GM18502 (cell line): ENCODE measurements around the gene PTCD1.
"Not testable (repeated sequence)": the region's sequence is repeated elsewhere in the genome, so short reads cannot be mapped to it uniquely, and the experiment has no call there.

ENCODE experiments used
- ATAC-seq: cut with Tn5 transposase; IDR thresholded peaks from one replicate; pipeline ENCODE4 v1.9.1; 2021; ENCODE audit warnings: mild to moderate bottlenecking; ENCODE audit not compliant: unreplicated experiment, poor library complexity

Gene PTCD1

DNA sequence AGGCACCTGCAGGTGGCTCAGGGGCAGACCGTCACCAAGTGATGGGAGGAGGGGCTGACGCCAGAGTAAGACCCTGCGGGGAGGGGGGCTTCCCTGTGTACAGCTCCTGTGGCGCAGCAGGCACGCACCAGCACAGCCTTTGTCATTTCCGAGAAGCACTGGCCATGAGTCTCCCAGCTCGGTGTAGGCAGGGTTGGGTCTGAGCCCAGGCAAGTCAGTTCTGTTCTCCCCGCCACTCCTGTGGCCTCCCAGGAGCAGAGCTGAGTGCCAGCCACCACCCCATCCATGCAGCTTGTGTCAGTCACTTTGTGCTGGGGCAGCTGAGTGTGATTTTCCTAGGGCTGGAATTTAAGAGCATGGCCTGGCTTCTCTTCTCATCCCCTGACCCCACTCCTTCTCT is 13.3 kb upstream of the PTCD1 start:
- ATAC-seq = no peak

GRCh38 chr7:99449326-99449725 is 10.7 kb upstream of the PTCD1 start:
- ATAC-seq = no peak

DNA sequence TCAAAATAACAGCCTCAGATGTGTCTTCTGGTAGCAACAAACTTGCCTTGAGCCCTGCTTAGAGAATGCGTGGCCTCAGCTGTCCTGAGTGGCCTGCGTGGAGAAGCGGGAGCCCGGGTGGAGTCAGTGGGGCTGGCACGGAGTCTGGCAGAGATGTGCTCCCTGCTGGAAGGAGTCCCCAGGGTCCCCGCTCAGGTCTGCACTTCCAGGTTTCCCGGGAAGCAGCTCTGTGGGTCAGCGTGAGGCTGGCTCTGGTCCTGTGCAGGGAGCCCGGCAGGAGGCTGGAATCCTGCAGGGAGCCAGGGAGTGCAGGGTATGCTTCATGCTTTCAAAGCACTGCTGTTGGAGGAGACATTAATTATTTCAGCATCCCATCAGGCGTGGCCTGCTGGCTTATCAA is 10.3 kb upstream of the PTCD1 start:
- no peak for ATAC-seq

GRCh38 chr7:99447943-99448342 is 9.3 kb upstream of the PTCD1 start:
- no peak for ATAC-seq

DNA sequence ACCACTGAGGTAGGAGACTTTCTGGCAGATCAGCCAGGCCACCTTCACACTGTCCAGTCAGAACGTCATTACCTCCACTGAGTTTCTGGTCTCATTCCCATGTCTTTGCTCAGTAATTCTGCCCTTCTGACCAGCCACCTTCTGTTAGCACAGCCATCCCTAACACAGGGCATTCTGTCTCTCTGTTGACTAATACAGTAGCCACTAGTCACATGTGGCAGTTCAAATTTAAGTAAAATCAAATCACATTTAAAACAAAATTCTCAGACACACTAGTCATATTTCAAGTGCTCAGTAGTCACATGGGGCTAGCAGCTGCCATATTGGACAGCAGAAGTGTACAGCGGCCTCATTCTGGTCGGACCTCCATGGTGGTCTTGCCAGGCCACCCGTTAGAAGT is 7.5 kb upstream of the PTCD1 start:
- no peak for ATAC-seq

DNA sequence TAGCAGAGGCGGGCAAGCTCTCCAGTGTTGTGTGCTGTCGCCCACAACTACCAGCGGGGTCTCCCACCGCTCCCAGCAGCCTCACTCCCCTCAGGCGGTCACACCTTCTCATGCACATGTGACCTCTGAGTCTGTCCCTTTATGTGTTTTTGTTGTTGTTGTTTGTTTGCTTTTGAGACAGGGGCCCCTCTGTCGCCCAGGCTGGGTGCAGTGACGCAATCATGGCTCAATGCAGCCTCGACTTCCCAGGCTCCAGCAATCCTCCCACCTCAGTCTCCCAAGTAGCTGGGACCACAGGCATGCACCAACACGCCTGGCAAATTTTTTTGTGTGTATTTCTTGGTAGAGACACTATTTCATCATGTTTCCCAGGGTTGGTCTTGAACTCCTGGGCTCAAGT is 1.6 kb upstream of the PTCD1 start:
- ATAC-seq = no peak

GRCh38 chr7:99437946-99438572 is 539 bp downstream of the PTCD1 start:
- peak; percentile 4 for ATAC-seq

DNA sequence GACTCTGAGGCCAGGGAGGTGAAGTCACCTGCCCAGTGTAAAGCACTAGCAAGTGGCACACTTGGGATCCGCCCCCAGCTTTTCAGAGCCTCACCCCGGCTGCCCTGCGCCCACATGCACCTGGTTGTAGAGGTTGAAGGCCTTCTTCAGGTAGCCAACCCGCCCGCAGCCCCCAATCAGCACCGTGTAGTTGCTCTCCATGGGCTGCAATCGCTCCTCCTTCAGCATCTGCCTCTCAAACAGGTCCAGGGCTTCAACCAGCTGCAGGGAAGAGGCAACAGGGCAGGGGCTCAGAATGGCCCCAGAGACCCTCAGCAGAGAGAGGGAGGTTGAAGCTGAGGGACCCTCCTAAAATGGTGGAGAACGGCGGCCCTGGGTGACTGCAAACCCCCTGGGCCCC is 5.4 kb downstream of the PTCD1 start:
- no peak for ATAC-seq

DNA sequence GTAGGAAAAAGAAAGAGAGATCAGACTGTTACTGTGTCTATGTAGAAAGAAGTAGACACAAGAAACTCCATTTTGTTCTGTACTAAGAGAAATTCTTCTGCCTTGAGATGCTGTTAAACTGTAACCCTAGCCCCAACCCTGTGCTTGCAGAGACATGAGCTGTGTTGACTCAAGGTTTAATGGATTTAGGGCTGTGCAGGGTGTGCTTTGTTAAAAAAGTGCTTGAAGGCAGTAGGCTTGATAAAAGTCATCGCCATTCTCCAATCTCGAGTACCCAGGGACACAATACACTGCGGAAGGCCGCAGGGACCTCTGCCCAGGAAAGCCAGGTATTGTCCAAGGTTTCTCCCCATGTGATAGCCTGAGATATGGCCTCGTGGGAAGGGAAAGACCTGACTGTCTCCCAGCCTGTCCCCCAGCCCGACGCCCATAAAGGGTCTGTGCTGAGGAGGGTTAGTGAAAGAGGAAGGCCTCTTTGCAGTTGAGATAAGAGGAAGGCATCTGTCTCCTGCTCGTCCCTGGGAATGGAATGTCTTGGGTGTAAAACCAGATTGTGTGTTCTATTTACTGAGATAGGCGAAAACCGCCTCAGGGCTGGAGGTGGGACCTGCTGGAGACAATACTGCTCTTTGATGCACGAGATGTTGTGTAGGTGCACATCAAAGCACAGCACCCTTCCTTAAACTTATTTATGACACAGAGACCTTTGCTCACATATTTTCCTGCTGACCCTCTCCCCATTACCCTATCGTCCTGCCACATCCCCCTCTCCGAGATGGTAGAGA is 6.7 kb downstream of the PTCD1 start:
- not testable (repeated sequence) for ATAC-seq

DNA sequence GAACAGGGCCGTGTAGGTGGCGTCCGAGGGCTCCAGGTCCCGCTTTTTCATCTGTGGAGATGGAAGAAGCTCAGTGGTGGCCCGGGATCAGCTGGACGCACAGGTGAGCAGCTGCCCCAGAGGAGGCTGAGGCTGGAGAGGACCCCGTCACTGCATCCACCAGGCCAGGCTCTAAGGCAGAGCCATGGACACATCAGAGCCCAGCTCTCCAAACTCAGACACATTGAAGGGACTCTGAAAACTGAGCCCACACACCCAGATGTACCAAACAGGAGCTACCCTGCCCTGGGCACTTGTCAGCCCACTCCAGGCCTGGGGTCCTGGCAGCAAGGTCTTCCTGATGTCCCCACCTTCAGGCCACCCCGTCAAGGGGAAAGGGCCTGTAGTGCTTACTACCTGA is 8.8 kb downstream of the PTCD1 start:
- no peak for ATAC-seq

DNA sequence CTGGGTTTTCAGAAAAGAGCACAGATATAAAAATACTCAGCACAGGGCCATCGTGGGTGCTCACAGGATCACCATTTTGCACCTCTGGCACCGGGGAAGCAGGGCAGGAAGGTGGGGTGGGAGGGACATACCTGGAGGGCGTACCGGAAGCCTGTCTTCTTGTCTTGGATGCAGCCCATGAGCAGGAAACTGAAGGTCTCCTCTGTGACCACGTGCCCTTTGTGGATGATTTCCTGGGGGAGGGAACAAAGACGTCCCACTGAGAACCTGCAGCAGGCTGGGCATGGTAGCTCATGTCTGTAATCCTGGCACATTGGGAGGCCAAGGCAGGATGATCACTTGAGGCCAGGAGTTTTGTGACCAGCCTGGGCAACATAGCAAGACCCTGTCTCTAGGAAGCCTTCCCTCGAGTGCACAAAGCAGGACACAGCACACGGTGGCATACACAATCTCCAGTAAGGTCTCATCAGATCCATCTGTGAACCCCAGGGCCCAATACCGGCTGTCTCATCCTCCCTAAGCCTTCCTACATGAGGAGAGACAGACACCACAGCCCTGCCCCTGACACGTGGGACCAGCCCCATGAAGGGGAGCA is 9.5 kb downstream of the PTCD1 start:
- no peak for ATAC-seq

DNA sequence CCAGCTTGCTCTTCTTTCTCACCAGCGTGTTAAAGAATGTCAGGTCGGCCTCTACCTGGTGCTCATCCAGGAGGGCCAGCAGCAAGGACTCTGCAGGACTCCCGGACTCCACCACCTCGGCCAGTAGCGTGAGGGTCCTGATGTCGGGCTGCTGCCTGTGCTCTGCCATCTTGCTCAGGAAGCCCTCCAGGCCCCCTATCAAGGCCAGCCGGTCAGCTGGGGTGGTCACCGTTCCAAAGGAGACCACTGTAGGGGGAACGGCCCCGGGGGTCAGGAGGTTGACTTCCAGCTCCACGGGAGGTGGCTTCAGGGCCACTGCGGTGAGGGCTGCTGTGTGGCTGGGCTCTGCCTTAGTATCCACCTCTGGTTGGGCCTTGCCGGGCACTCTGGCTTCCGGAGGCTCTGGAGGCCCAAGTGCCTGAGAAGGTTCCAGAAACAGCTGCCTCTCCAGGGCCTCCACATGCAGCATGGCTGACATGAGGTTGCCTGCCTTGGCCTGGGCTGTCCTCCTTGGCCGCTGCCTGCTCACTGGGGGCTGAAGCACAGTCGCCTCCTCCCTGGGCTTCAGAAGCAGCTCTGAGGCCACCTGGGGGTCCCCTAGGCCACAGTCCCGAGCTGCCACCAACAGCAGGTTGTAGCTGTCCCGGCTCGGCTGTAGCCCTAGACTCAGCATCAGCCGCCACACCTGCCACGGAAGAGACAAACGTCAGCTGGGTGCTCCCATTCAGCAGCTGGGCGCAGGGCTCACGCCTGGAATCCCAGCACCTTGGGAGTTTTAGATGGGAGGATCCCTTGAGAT is 13.5 kb downstream of the PTCD1 start:
- no peak for ATAC-seq

DNA sequence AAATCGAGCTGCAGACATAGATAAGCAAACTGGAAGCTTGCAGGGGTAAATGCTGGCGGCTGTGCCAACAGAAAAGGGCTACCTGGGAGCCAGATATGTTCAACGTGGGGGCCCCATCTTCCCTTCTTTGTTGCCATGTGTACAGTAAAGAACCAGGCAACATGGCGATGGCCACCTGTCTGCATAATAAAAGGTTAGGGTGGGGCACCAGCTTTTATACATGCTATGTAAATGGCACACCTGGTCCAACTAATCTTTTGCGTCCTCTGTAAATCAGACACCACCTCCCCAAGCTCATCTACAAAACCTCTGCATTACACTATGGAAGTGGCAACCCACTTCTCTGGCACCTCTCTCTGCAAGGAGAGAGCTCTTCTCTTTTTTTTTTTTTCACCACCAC is 16.0 kb downstream of the PTCD1 start:
- ATAC-seq = no peak

DNA sequence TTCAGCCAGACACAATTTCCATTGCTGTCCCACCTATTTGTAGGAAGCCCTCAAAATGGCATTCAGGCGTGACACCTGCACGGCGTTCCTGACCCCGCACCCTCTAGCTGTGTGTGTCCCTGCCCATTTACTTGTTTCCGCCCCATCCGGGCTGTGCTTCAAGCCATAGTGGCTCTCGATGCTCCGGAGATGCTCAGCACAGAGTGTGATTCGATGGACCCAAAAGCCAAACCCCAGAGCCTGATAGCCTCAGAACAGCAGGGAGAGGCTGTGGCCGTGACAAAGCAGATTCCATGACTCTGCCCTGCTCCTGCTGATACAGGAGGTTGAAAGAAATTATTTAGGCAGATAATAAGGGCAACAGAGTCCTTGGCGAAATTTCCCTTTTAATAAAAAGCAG is 16.4 kb downstream of the PTCD1 start:
- no peak for ATAC-seq

DNA sequence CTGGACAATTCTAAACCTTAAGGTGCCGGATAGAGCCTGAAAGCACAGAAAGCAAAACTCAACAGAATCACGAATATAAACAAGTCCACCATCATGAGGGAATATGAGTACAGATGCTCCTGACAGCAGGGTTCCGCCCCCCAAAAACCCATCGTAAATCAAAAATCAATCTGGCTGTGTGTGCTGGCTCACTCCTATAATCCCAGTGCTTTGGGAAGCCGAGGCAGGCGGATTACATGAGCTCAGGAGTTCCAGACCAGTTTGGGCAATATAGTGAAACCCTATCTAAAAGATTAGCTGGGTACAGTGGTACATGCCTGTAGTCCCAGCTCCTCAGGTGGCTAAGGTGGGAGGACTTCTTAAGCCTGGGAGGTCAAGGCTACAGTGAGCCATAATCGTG is 17.6 kb downstream of the PTCD1 start:
- no peak for ATAC-seq

DNA sequence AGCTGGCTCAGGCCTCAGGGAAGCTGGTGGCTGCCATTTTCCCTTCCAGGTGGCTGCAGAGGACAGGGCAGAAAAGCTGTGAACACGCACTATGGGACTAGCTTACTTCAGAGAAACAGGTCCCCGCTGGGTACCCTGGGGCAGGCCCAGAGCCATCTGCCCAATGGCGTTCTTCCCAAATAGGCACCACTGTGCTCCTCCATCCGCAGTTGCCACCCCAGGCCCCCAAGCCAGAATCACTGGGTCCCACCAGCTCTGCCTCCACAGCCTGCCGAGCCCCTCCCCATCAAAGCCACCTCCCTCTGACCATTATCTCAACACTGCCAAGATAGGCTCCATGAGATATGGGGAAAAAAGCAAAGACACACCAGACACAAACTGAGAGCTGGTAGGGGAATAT is 18.4 kb downstream of the PTCD1 start:
- ATAC-seq = no peak

GRCh38 chr7:99419323-99420021 is 19.1 kb downstream of the PTCD1 start:
- no peak for ATAC-seq

GRCh38 chr7:99418260-99418659 is 20.3 kb downstream of the PTCD1 start:
- ATAC-seq = no peak

DNA sequence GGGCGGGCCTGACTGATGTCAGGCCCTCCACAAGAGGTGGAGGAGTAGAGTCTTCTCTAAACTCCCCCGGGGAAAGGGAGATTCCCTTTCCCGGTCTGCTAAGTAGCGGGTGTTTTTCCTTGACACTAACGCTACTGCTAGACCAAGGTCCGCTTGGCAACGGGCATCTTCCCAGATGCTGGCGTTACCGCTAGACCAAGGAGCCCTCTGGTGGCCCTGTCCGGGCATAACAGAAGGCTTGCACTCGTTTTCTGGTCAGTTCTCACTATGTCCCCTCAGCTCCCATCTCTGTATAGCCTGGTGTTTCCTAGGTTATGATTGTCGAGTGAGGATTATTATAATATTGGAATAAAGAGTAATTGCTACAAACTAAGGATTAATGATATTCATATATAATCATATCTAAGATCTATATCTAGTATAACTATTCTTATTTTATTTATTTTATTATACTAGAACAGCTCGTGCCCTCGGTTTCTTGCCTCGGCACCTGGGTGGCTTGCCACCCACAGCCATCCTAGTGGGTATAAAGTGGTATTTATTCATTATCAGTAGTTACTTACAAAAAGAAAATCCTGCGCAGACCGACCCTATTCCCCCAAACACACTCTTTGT is 23.0 kb downstream of the PTCD1 start:
- ATAC-seq = not testable (repeated sequence)

- ATAC-seq = no peak
Measured at GRCh38 chr7:99410635-99411034, 28.0 kb downstream of the PTCD1 start.
